Retinal pigment epithelial cell (primary cell): ENCODE results near the gene KCNAB2.

Source experiments
- DNase-seq: peaks from one replicate; pipeline ENCODE4 v3.0.0-alpha.2; 2010; ENCODE audit warnings: low read depth
- H3K4me3 ChIP-seq: 2 replicates; pipeline ENCODE4 v1.5.1; 2011; ENCODE audit warnings: mild to moderate bottlenecking, low read length, control low read depth, moderate library complexity
- TF ChIP-seq, protein P1 (sequence below): conservative IDR thresholded peaks from 2 replicates; pipeline ENCODE4 v1.5.1; 2011; ENCODE audit warnings: low read depth, low read length, control low read depth, inconsistent platforms

The KCNAB2 gene

GRCh38 chr1:6105763-6106162 is 60.1 kb downstream of the KCNAB2 start:
- no peak overlapping the region for H3K4me3 ChIP-seq
- no peak for DNase-seq
- TF ChIP-seq, protein P1, sequence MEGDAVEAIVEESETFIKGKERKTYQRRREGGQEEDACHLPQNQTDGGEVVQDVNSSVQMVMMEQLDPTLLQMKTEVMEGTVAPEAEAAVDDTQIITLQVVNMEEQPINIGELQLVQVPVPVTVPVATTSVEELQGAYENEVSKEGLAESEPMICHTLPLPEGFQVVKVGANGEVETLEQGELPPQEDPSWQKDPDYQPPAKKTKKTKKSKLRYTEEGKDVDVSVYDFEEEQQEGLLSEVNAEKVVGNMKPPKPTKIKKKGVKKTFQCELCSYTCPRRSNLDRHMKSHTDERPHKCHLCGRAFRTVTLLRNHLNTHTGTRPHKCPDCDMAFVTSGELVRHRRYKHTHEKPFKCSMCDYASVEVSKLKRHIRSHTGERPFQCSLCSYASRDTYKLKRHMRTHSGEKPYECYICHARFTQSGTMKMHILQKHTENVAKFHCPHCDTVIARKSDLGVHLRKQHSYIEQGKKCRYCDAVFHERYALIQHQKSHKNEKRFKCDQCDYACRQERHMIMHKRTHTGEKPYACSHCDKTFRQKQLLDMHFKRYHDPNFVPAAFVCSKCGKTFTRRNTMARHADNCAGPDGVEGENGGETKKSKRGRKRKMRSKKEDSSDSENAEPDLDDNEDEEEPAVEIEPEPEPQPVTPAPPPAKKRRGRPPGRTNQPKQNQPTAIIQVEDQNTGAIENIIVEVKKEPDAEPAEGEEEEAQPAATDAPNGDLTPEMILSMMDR: no peak

DNA sequence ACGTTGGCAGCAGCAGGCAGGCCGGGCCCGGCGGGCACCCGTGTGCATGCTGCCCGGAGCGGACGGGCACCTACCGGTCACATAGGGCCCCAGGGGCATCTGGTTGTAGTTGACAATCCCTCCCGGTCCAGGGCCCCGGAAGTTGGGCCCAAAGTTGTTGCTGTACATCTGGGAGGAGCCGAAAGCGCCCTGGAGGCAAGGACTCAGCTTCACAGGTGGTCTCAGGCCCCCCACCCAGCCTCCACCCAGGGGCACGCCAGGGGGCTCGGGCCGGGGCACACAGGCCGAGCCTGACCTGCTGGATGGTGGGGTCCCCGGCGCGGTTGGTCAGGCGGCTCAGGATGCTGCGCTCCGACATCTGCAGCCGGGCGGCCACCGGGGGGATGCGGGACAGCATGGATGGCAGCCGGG is 60.6 kb downstream of the KCNAB2 start:
- H3K4me3 ChIP-seq: no peak overlapping the region

DNA sequence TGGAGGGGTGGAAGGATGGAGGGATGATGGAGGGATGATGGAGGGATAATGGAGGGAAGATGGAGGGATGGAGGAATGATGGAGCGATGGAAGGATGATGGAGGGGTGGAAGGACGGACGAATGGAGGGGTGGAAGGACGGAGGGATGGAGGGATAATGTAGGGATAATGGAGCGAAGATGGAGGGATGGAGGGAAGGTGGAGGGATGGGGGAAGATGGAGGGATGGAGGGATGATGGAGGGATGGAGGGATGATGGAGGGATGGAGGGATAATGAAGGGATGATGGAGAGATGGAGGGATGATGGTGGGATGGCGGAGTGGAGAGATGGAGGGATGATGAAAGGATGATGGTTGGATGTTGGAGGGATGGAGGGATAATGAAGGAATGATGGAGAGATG is 61.3 kb downstream of the KCNAB2 start:
- no peak overlapping the region for H3K4me3 ChIP-seq
- no peak for DNase-seq
- TF ChIP-seq, protein P1: no peak

More for the DNA sequence above, 60.6 kb downstream of the KCNAB2 start:
- TF ChIP-seq, protein P1: no peak
- DNase-seq: no peak

GRCh38 chr1:6107409-6108356 is 62.0 kb downstream of the KCNAB2 start:
- H3K4me3 ChIP-seq: no peak overlapping the region
- TF ChIP-seq, protein P1: no peak
- DNase-seq: no peak

DNA sequence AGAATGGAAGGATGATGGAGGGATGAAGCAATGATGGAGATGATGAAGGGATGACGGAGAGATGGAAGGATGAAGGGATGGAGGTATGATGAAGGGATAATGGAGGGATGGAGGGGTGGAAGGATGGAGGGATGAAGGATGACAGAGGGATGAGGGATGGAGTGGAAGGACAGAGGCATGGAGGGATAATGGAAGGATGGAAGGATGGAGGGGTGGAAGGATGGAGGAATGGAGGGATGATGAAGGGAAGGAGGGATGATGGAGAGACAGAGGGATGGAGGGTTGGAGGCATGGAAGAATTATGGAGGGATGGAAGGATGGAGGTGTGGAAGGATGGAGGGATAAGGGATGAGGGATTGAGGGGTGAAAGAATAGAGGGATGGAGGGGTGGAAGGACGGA is 62.8 kb downstream of the KCNAB2 start:
- no peak overlapping the region for H3K4me3 ChIP-seq
- TF ChIP-seq, protein P1: no peak
- no peak for DNase-seq

GRCh38 chr1:6108937-6109614 is 63.4 kb downstream of the KCNAB2 start:
- no peak overlapping the region for H3K4me3 ChIP-seq
- TF ChIP-seq, protein P1: peak; percentile 73
- peak; percentile 9 for DNase-seq
